ENCODE results near the gene TUBA4A. TPM values are rescaled to one million over a fixed set of nuclear protein-coding genes. Genes with fewer than 3 reads are reported as not detected.
"Not testable (repeated sequence)": the region's sequence is repeated elsewhere in the genome, so short reads cannot be mapped to it uniquely, and the experiment has no call there.

TUBA4A gene
- 6.1 TPM for polyA plus RNA-seq (2013, experiment 1 of 2; ENCODE audit: insufficient read length)
- 5.9 TPM for polyA plus RNA-seq (2013, experiment 2 of 2; ENCODE audit: insufficient read length)

GRCh38 chr2:219253753-219254589 lies at the start of gene TUBA4A:
TSS of gene TUBA4A (minus strand) at chr2:219253918. CDS start at chr2:219253858, 60 bp downstream.
- DNase-seq, result peak; percentile 37

GRCh38 chr2:219302412-219302968 lies 48.8 kb upstream of the TUBA4A start:
- DNase-seq, result no peak

- DNase-seq, result no peak
Measured at GRCh38 chr2:219300022-219300421, 46.3 kb upstream of the TUBA4A start.

- no peak for DNase-seq
Measured at GRCh38 chr2:219299372-219299760, 45.6 kb upstream of the TUBA4A start.

GRCh38 chr2:219298759-219299371 lies 45.1 kb upstream of the TUBA4A start:
- peak; percentile 70 for DNase-seq

- no peak for DNase-seq
Measured at GRCh38 chr2:219297766-219298456, 44.2 kb upstream of the TUBA4A start.

GRCh38 chr2:219296631-219297391 lies 43.1 kb upstream of the TUBA4A start:
- DNase-seq, result no peak

- DNase-seq, result no peak
Measured at GRCh38 chr2:219296142-219296541, 42.4 kb upstream of the TUBA4A start.

- peak; percentile 63 for DNase-seq
Measured at GRCh38 chr2:219294356-219295351, 40.9 kb upstream of the TUBA4A start.

- no peak for DNase-seq
Measured at GRCh38 chr2:219293736-219294231, 40.1 kb upstream of the TUBA4A start.

- DNase-seq, result no peak
Measured at GRCh38 chr2:219292616-219293015, 38.9 kb upstream of the TUBA4A start.

- no peak for DNase-seq
Measured at GRCh38 chr2:219291910-219292490, 38.3 kb upstream of the TUBA4A start.

- DNase-seq, result no peak
Measured at GRCh38 chr2:219291394-219291793, 37.7 kb upstream of the TUBA4A start.

- DNase-seq, result no peak
Measured at GRCh38 chr2:219290381-219291171, 36.9 kb upstream of the TUBA4A start.

GRCh38 chr2:219289537-219290361 lies 36.0 kb upstream of the TUBA4A start:
- peak; percentile 86 for DNase-seq

GRCh38 chr2:219289195-219289536 lies 35.4 kb upstream of the TUBA4A start:
- DNase-seq, result no peak

- no peak for DNase-seq
Measured at GRCh38 chr2:219287580-219288265, 34.0 kb upstream of the TUBA4A start.

GRCh38 chr2:219287116-219287440 lies 33.4 kb upstream of the TUBA4A start:
- not testable (repeated sequence) for DNase-seq

Data from fibroblast of skin of abdomen (primary cell).